ENCODE measurements around the gene CDH23. TPM values are rescaled to one million over a fixed set of nuclear protein-coding genes. Genes with fewer than 3 reads are reported as not detected.

The CDH23 gene
- total RNA-seq, 1 experiment from 2014 or later, result 2.9 TPM

DNA sequence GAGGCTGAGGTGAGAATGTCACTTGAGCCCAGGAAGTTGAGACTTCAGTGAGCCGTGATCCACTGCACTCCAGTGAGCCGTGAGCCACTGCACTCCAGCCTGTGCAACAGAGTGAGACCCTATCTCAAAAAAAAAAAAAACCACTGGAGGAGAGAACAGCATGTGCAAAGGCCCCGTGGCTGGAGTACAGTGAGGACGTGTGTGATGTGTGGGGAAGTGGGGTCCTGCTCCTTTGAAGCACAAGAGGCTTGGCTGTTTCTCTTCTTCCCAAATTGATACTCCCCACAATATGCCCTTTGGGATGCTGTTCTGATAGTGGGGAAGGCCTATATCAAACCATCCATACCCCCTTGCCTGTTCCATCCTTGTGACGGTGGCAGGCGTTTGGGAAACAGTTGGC lies 254.7 kb downstream of the CDH23 start (continued):
- TF ChIP-seq, protein P1, sequence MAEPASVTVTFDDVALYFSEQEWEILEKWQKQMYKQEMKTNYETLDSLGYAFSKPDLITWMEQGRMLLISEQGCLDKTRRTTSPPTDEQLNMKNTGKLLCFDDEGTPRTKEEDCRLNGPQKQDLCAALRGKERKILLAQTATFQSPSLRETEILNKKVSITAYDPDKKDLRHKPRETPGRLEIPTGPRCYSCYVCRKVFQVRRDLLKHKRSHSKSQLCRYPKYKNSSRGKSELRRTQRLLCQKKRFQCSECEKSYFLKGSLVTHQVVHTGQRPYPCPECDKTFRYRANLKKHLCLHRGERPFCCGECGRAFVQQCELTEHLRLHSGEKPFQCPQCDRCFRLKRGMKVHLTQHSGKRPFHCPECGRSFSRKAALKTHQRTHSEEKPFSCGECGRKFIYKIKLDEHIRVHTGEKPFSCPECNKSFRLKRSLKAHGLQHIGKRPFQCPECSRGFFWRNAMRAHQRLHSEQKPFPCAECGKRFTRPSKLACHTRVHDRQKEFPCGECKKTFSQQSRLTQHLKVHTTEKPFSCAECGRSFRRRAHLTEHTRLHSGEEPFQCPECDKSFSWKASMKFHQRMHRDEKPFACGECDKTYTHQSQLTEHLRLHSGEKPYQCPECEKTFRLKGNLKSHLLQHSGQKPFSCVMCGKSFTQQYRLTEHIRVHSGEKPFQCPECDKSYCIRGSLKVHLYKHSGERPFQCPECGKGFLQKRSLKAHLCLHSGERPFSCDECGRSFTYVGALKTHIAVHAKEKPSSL (CRISPR knock-in tag; conservative IDR thresholded peaks at IDR 0.05), result no peak
- TF ChIP-seq, protein P2, sequence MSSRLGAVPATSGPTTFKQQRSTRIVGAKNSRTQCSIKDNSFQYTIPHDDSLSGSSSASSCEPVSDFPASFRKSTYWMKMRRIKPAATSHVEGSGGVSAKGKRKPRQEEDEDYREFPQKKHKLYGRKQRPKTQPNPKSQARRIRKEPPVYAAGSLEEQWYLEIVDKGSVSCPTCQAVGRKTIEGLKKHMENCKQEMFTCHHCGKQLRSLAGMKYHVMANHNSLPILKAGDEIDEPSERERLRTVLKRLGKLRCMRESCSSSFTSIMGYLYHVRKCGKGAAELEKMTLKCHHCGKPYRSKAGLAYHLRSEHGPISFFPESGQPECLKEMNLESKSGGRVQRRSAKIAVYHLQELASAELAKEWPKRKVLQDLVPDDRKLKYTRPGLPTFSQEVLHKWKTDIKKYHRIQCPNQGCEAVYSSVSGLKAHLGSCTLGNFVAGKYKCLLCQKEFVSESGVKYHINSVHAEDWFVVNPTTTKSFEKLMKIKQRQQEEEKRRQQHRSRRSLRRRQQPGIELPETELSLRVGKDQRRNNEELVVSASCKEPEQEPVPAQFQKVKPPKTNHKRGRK (CRISPR knock-in tag; IDR thresholded peaks at IDR 0.05; ENCODE audit: borderline replicate concordance), result no peak
- TF ChIP-seq ZNF416 (CRISPR knock-in tag; IDR thresholded peaks at IDR 0.05) (no peak), JAZF1 (CRISPR knock-in tag; IDR thresholded peaks at IDR 0.05) (no peak)

DNA sequence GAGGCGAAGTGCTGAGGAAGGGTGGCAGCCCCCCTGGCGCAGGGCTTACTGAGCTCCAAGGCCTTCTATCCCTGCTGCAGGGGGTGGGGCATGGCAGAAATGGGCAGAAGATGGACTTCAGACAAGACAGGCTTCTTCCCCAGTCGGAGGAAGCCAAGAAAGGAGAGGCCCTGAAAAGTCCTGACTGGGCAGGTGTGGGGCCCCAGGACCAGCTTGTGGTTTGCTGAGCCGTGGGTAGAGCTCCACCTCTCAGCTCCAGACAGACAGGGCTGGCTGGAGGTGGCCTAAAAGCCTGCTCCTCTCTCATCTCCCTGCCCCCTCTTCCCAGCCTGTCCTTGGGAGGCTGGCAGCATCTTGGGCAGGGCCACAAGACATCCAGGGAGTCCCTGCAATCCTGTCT lies 255.2 kb downstream of the CDH23 start:
- TF ChIP-seq NR2C2 (CRISPR knock-in tag; IDR thresholded peaks at IDR 0.05), result no peak
- no peak for TF ChIP-seq NFYB (CRISPR knock-in tag; conservative IDR thresholded peaks at IDR 0.05; ENCODE audit: low read depth)
- no peak for TF ChIP-seq HMGA2 (CRISPR knock-in tag; IDR thresholded peaks at IDR 0.05)
- no peak for TF ChIP-seq CREM (CRISPR knock-in tag; IDR thresholded peaks at IDR 0.05)
- no peak for TF ChIP-seq OVOL2 (CRISPR knock-in tag; IDR thresholded peaks at IDR 0.05; ENCODE audit: borderline replicate concordance)
- no peak for TF ChIP-seq ZNF671 (CRISPR knock-in tag; IDR thresholded peaks at IDR 0.05)
- no peak for TF ChIP-seq ZNF317 (CRISPR knock-in tag; IDR thresholded peaks at IDR 0.05; ENCODE audit: borderline replicate concordance, low read depth)
- TF ChIP-seq ZNF396 (CRISPR knock-in tag; IDR thresholded peaks at IDR 0.05; ENCODE audit: borderline replicate concordance), result no peak
- TF ChIP-seq TEAD1 (CRISPR knock-in tag; IDR thresholded peaks at IDR 0.05), result no peak
- no peak for TF ChIP-seq ZNF416 (CRISPR knock-in tag; IDR thresholded peaks at IDR 0.05)
- TF ChIP-seq, protein P3, sequence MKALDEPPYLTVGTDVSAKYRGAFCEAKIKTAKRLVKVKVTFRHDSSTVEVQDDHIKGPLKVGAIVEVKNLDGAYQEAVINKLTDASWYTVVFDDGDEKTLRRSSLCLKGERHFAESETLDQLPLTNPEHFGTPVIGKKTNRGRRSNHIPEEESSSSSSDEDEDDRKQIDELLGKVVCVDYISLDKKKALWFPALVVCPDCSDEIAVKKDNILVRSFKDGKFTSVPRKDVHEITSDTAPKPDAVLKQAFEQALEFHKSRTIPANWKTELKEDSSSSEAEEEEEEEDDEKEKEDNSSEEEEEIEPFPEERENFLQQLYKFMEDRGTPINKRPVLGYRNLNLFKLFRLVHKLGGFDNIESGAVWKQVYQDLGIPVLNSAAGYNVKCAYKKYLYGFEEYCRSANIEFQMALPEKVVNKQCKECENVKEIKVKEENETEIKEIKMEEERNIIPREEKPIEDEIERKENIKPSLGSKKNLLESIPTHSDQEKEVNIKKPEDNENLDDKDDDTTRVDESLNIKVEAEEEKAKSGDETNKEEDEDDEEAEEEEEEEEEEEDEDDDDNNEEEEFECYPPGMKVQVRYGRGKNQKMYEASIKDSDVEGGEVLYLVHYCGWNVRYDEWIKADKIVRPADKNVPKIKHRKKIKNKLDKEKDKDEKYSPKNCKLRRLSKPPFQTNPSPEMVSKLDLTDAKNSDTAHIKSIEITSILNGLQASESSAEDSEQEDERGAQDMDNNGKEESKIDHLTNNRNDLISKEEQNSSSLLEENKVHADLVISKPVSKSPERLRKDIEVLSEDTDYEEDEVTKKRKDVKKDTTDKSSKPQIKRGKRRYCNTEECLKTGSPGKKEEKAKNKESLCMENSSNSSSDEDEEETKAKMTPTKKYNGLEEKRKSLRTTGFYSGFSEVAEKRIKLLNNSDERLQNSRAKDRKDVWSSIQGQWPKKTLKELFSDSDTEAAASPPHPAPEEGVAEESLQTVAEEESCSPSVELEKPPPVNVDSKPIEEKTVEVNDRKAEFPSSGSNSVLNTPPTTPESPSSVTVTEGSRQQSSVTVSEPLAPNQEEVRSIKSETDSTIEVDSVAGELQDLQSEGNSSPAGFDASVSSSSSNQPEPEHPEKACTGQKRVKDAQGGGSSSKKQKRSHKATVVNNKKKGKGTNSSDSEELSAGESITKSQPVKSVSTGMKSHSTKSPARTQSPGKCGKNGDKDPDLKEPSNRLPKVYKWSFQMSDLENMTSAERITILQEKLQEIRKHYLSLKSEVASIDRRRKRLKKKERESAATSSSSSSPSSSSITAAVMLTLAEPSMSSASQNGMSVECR (CRISPR knock-in tag; IDR thresholded peaks at IDR 0.05; ENCODE audit: borderline replicate concordance), result no peak
- TF ChIP-seq FOXP1 (CRISPR knock-in tag; IDR thresholded peaks at IDR 0.05; ENCODE audit: borderline replicate concordance), result no peak
- no peak for TF ChIP-seq MXD4 (CRISPR knock-in tag; IDR thresholded peaks at IDR 0.05; ENCODE audit: borderline replicate concordance)
- TF ChIP-seq PRRX2 (CRISPR knock-in tag; IDR thresholded peaks at IDR 0.05), result no peak
- TF ChIP-seq, protein P4, sequence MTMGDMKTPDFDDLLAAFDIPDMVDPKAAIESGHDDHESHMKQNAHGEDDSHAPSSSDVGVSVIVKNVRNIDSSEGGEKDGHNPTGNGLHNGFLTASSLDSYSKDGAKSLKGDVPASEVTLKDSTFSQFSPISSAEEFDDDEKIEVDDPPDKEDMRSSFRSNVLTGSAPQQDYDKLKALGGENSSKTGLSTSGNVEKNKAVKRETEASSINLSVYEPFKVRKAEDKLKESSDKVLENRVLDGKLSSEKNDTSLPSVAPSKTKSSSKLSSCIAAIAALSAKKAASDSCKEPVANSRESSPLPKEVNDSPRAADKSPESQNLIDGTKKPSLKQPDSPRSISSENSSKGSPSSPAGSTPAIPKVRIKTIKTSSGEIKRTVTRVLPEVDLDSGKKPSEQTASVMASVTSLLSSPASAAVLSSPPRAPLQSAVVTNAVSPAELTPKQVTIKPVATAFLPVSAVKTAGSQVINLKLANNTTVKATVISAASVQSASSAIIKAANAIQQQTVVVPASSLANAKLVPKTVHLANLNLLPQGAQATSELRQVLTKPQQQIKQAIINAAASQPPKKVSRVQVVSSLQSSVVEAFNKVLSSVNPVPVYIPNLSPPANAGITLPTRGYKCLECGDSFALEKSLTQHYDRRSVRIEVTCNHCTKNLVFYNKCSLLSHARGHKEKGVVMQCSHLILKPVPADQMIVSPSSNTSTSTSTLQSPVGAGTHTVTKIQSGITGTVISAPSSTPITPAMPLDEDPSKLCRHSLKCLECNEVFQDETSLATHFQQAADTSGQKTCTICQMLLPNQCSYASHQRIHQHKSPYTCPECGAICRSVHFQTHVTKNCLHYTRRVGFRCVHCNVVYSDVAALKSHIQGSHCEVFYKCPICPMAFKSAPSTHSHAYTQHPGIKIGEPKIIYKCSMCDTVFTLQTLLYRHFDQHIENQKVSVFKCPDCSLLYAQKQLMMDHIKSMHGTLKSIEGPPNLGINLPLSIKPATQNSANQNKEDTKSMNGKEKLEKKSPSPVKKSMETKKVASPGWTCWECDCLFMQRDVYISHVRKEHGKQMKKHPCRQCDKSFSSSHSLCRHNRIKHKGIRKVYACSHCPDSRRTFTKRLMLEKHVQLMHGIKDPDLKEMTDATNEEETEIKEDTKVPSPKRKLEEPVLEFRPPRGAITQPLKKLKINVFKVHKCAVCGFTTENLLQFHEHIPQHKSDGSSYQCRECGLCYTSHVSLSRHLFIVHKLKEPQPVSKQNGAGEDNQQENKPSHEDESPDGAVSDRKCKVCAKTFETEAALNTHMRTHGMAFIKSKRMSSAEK (CRISPR knock-in tag; IDR thresholded peaks at IDR 0.05; ENCODE audit: borderline replicate concordance), result no peak
- H3K27me3 Mint-ChIP-seq (ENCODE audit: low read depth), result peaks cover 37% of the 10 kb centered on the region
- CTCF ChIA-PET, result interaction anchor here (1.2 to 2.1 kb wide), 3 partner anchors 33 to 121 kb away, joined by 3 to 7 read pairs (median 3); partner anchors contain the start of gene VSIR

More for the DNA sequence above, 255.2 kb downstream of the CDH23 start:
- POLR2A ChIA-PET, result no interaction called here
- H3K4me3 Mint-ChIP-seq, result no peak overlapping the region
- H3K9me3 Mint-ChIP-seq, result no peaks in the 10 kb centered on the region
- H3K36me3 Mint-ChIP-seq, result no peaks in the 10 kb centered on the region
- ATAC-seq, result no peak
- peaks cover 56% of the 10 kb centered on the region for H3K4me1 Mint-ChIP-seq
- no peak overlapping the region for H3K27ac Mint-ChIP-seq
- DNase-seq (ENCODE audit: low spot score), result no peak

Measured in WTC11 (cell line).